HCT116 (cell line): ENCODE results near the gene CLEC4C. TPM values are rescaled to one million over a fixed set of nuclear protein-coding genes. Genes with fewer than 3 reads are reported as not detected.

Source experiments
- ATAC-seq: fragments of 200-7000 bp; cut with Tn5 transposase; 2 replicates; pipeline ENCODE4 v1.9.1; 2020; ENCODE audit warnings: mild to moderate bottlenecking, moderate library complexity
- BruUV-seq: library from RNA; stranded (reverse); fragments of 400-500 nt; replicated peaks from 2 replicates; lab custom pipeline; 2021; lab: Mats Ljungman, UMichigan
- CTCF ChIA-PET: fragments of 300-600 bp; sonication (Branson Sonifier 250); formaldehyde crosslinking; loops from one replicate; lab custom pipeline; 2021; ENCODE audit warnings: antibody characterized with exemption; lab: Charles Lee
- POLR2A ChIA-PET: fragments of 300-600, 350-600 bp; sonication (Branson Sonifier 250); formaldehyde crosslinking; loops from one replicate; lab custom pipeline; 2021; ENCODE audit warnings: antibody characterized with exemption; lab: Charles Lee
- RAD21 ChIA-PET, 2 experiments: fragments of 300-600 bp; sonication (Branson Sonifier 250); formaldehyde crosslinking; loops; one replicate each; lab custom pipeline; 2023; ENCODE audit warnings: low total read pairs in 2 of 2; ENCODE audit not compliant: uncharacterized antibody in 2 of 2, unreplicated experiment in 2 of 2, low non-redundant PET in 1 of 2; lab: Charles Lee
- DNase-seq: peaks from one replicate; pipeline ENCODE4 v3.0.0-alpha.2; 2010; ENCODE audit warnings: low read depth, low spot score
- H2AFZ ChIP-seq: fragments of 200-600 bp; shearing (Covaris generic), sonication (generic); 2 replicates; pipeline ENCODE4 v1.6.1; 2017; ENCODE audit warnings: low read depth, mixed run types, mixed read lengths, antibody characterized with exemption, low read length; ENCODE audit not compliant: poor library complexity, severe bottlenecking
- H3K27ac ChIP-seq: 2 replicates; pipeline ENCODE4 v1.5.1; 2012; ENCODE audit warnings: low read depth, low read length
- H3K27me3 ChIP-seq: fragments of 200-600 bp; sonication (generic); 2 replicates; pipeline ENCODE4 v1.6.1; 2016; ENCODE audit warnings: mixed run types, low read length, mixed read lengths; ENCODE audit not compliant: insufficient read depth
- H3K36me3 ChIP-seq, 2 experiments: fragments of 200-500 bp in 1 of 2; fragments of 200-600 bp in 1 of 2; sonication (Bioruptor generic) in 1 of 2; sonication (generic) in 1 of 2; 2 replicates each; pipeline versions ENCODE4 v1.5.1 to v1.6.1; 2014 to 2016; ENCODE audit warnings: low read length in 2 of 2, inconsistent platforms in 1 of 2, mixed read lengths in 1 of 2, mixed run types in 1 of 2; ENCODE audit not compliant: insufficient read depth in 2 of 2, control insufficient read depth in 1 of 2
- H3K4me1 ChIP-seq, 2 experiments: fragments of 200-600 bp in 1 of 2; sonication (generic) in 1 of 2; 2 replicates each; pipeline versions ENCODE4 v1.5.1 to v1.6.1; 2012 to 2017; ENCODE audit warnings: low read length in 2 of 2, inconsistent platforms in 1 of 2, mild to moderate bottlenecking in 1 of 2, mixed read lengths in 1 of 2, mixed run types in 1 of 2, moderate library complexity in 1 of 2; ENCODE audit not compliant: insufficient read depth in 2 of 2, control insufficient read depth in 1 of 2
- H3K4me2 ChIP-seq: fragments of 200-600 bp; sonication (generic); 2 replicates; pipeline ENCODE4 v1.6.1; 2017; ENCODE audit warnings: mixed run types, low read length, mixed read lengths
- H3K4me3 ChIP-seq, 2 experiments: fragments of 200-600 bp in 1 of 2; sonication (generic) in 1 of 2; replicated peaks in 1 of 2; 2 replicates each; pipeline ENCODE4 v1.5.1; 2011 to 2016; ENCODE audit warnings: low read length in 2 of 2, control low read depth in 1 of 2, low read depth in 1 of 2, mild to moderate bottlenecking in 1 of 2, mixed read lengths in 1 of 2, mixed run types in 1 of 2
- H3K79me2 ChIP-seq: fragments of 200-600 bp; sonication (generic); 2 replicates; pipeline ENCODE4 v1.6.1; 2017; ENCODE audit warnings: mild to moderate bottlenecking, mixed run types, low read length, moderate library complexity, mixed read lengths; ENCODE audit not compliant: insufficient read depth
- H3K9ac ChIP-seq: fragments of 200-600 bp; sonication (generic); 2 replicates; pipeline ENCODE4 v1.6.1; 2016; ENCODE audit warnings: low read length, mixed read lengths
- H3K9me2 ChIP-seq: fragments of 200-600 bp; sonication (generic), shearing (Covaris generic); 2 replicates; pipeline ENCODE4 v1.6.1; 2017; ENCODE audit warnings: mixed run types, mild to moderate bottlenecking, moderate library complexity; ENCODE audit not compliant: insufficient read depth
- H3K9me3 ChIP-seq, 2 experiments: fragments of 200-500 bp in 1 of 2; fragments of 200-600 bp in 1 of 2; sonication (Bioruptor generic) in 1 of 2; sonication (generic) in 1 of 2; 2 replicates each; pipeline ENCODE4 v1.6.1; 2014 to 2017; ENCODE audit warnings: low read length in 2 of 2, mixed read lengths in 2 of 2, inconsistent platforms in 1 of 2, low read depth in 1 of 2, mild to moderate bottlenecking in 1 of 2, mixed run types in 1 of 2, moderate library complexity in 1 of 2; ENCODE audit not compliant: control insufficient read depth in 1 of 2, insufficient read depth in 1 of 2
- H4K20me1 ChIP-seq: fragments of 200-600 bp; sonication (generic), shearing (Covaris generic); 2 replicates; pipeline ENCODE4 v1.6.1; 2017; ENCODE audit warnings: mixed run types, mild to moderate bottlenecking, moderate library complexity; ENCODE audit not compliant: insufficient read depth
- CTCF ChIP-seq, 3 experiments: fragments of 200-600 bp in 1 of 3; sonication (generic) in 1 of 3; IDR thresholded peaks in 2 of 3; conservative IDR thresholded peaks in 1 of 3; 2 replicates each; pipeline ENCODE4 v1.5.1; 2012 to 2017; ENCODE audit warnings: low read depth in 2 of 3, low read length in 2 of 3, antibody characterized with exemption in 1 of 3, borderline replicate concordance in 1 of 3, control low read depth in 1 of 3, mild to moderate bottlenecking in 1 of 3, mixed read lengths in 1 of 3, mixed run types in 1 of 3, moderate library complexity in 1 of 3; ENCODE audit not compliant: insufficient read depth in 1 of 3
- EZH2 ChIP-seq: fragments of 200-600 bp; sonication (generic); IDR thresholded peaks from 2 replicates; pipeline ENCODE4 v1.6.1; 2017; ENCODE audit warnings: antibody characterized with exemption, mixed run types
- EZH2phosphoT487 ChIP-seq: fragments of 200-600 bp; IDR thresholded peaks from 2 replicates; pipeline ENCODE4 v1.6.1; 2018; ENCODE audit warnings: antibody characterized with exemption, borderline replicate concordance
- FOSL1 ChIP-seq: IDR thresholded peaks from 2 replicates; pipeline ENCODE4 v1.6.1; 2012; ENCODE audit warnings: low read depth
- RAD21 ChIP-seq: IDR thresholded peaks from 2 replicates; pipeline ENCODE4 v1.6.1; 2012; ENCODE audit warnings: low read depth, mild to moderate bottlenecking
- SIN3A ChIP-seq: IDR thresholded peaks from 2 replicates; pipeline ENCODE4 v1.6.1; 2012; ENCODE audit warnings: low read depth
- SRF ChIP-seq: IDR thresholded peaks from 2 replicates; pipeline ENCODE4 v1.6.1; 2012; ENCODE audit warnings: low read depth
- YY1 ChIP-seq: IDR thresholded peaks from 2 replicates; pipeline ENCODE4 v1.6.1; 2011; ENCODE audit warnings: low read length, low read depth, moderate library complexity, mild to moderate bottlenecking; ENCODE audit not compliant: insufficient replicate concordance; ENCODE audit errors: extremely low read depth
- ZBTB33 ChIP-seq: IDR thresholded peaks from 2 replicates; pipeline ENCODE4 v1.6.1; 2011; ENCODE audit warnings: mild to moderate bottlenecking, low read length, moderate library complexity; ENCODE audit not compliant: insufficient replicate concordance; ENCODE audit errors: extremely low read depth
- ZFX ChIP-seq: fragments of 450-650 bp; IDR thresholded peaks from 2 replicates; pipeline ENCODE4 v1.6.1; 2017
- intact Hi-C: fragments of 100-400 bp; cut with micrococcal nuclease; formaldehyde crosslinking; loops from 2 replicates; pipeline ENCODE4 v1.10.0; 2022
- total RNA-seq: library from RNA; stranded (reverse); gene quantifications from one replicate; pipeline ENCODE4 v1.2.1, GENCODE V29; 2021; ENCODE audit not compliant: unreplicated experiment
- TF ChIP-seq, protein P1 (sequence below): IDR thresholded peaks from 2 replicates; pipeline ENCODE4 v1.6.1; 2012
- TF ChIP-seq, protein P2 (sequence below): IDR thresholded peaks from 2 replicates; pipeline ENCODE4 v1.6.1; 2012

CLEC4C gene
- total RNA-seq, 1 experiment from 2014 or later = not detected

GRCh38 chr12:7769999-7770398 lies 22.8 kb upstream of the CLEC4C start:
- intact Hi-C loops = no loop called here
- Histone ChIP-seq H3K9me3 (no peaks in the 10 kb centered on the region), H3K9ac (no peak overlapping the region), H4K20me1 (no peaks in the 10 kb centered on the region), H3K79me2 (no peaks in the 10 kb centered on the region), H3K4me2 (no peak overlapping the region), H3K27ac (no peak overlapping the region), H3K4me1 (no peaks in the 10 kb centered on the region)
- RAD21 ChIA-PET = no interaction called here
- CTCF ChIA-PET = no interaction called here
- POLR2A ChIA-PET = no interaction called here
- no peak for TF ChIP-seq ZBTB33
- TF ChIP-seq RAD21 = 0 out of 2 replicates have a peak, but pooled peaks have one; percentile 2
- TF ChIP-seq, all 23 proteins: peak for 1
- Histone ChIP-seq H3K4me3 (no peak overlapping the region), H2AFZ (no peak overlapping the region), H3K36me3 (no peaks in the 10 kb centered on the region), H3K9me2 (no peaks in the 10 kb centered on the region), H3K27me3 (no peaks in the 10 kb centered on the region)
- DNase-seq = no peak
- ATAC-seq = no peak
- no TSS peak for BruUV-seq

GRCh38 chr12:7758766-7759140 lies 11.6 kb upstream of the CLEC4C start:
- Histone ChIP-seq H2AFZ (no peak overlapping the region), H3K36me3 (no peaks in the 10 kb centered on the region), H3K9me2 (no peaks in the 10 kb centered on the region), H3K4me2 (no peak overlapping the region), H3K9ac (no peak overlapping the region), H4K20me1 (no peaks in the 10 kb centered on the region), H3K27ac (no peak overlapping the region), H3K79me2 (no peaks in the 10 kb centered on the region), H3K4me3 (no peak overlapping the region), H3K9me3 (no peaks in the 10 kb centered on the region), H3K27me3 (no peaks in the 10 kb centered on the region), H3K4me1 (peaks cover 0 to 4% of the 10 kb centered on the region in 2 experiments; a peak in 1 of 4 replicates)
- BruUV-seq = no TSS peak
- ChIA-PET RAD21 (no interaction called here), CTCF (no interaction called here), POLR2A (no interaction called here)
- no peak for DNase-seq
- intact Hi-C loops = no loop called here
- ATAC-seq = no peak
- TF ChIP-seq CTCF (IDR thresholded peaks at IDR 0.05 in 2 of 3, conservative IDR thresholded peaks at IDR 0.05 in 1 of 3; ENCODE audit: borderline replicate concordance in 1 of 3, insufficient read depth in 1 of 3, low read depth in 2 of 3, low read length in 2 of 3) (no peak), EZH2 (no peak), FOSL1 (no peak), RAD21 (no peak), SIN3A (no peak), EZH2phosphoT487 (no peak), YY1 (no peak), SRF (no peak), ZFX (no peak)
- TF ChIP-seq, protein P1, sequence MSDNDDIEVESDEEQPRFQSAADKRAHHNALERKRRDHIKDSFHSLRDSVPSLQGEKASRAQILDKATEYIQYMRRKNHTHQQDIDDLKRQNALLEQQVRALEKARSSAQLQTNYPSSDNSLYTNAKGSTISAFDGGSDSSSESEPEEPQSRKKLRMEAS = no peak
- TF ChIP-seq, protein P2, sequence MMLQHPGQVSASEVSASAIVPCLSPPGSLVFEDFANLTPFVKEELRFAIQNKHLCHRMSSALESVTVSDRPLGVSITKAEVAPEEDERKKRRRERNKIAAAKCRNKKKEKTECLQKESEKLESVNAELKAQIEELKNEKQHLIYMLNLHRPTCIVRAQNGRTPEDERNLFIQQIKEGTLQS = no peak
